Fibroblast of lung (primary cell): Measurements from ENCODE around the gene RABAC1. TPM values are rescaled to one million over a fixed set of nuclear protein-coding genes. Genes with fewer than 3 reads are reported as not detected.

Experiments
- DNase-seq, 2 donors: peaks; one replicate each; pipeline versions ENCODE4 v3.0.0 to v3.0.0-alpha.2; 2010; ENCODE audit warnings: low read depth in 2 of 2
- H2AFZ ChIP-seq: 2 replicates; pipeline ENCODE4 v1.5.1; 2012; ENCODE audit warnings: low read length, control low read depth, inconsistent platforms
- H3K27ac ChIP-seq: 2 replicates; pipeline ENCODE4 v1.5.1; 2011; ENCODE audit warnings: low read length, control low read depth; ENCODE audit not compliant: insufficient read depth
- H3K27me3 ChIP-seq: 2 replicates; pipeline ENCODE4 v1.5.1; 2011; ENCODE audit warnings: mild to moderate bottlenecking, low read length; ENCODE audit not compliant: control insufficient read depth, insufficient read depth
- H3K36me3 ChIP-seq: 2 replicates; pipeline ENCODE4 v1.5.1; 2011; ENCODE audit warnings: low read length; ENCODE audit not compliant: control insufficient read depth, insufficient read depth
- H3K4me1 ChIP-seq: 2 replicates; pipeline ENCODE4 v1.5.1; 2011; ENCODE audit warnings: low read length; ENCODE audit not compliant: control insufficient read depth, insufficient read depth; ENCODE audit errors: extremely low read depth
- H3K4me2 ChIP-seq: 2 replicates; pipeline ENCODE4 v1.5.1; 2011; ENCODE audit warnings: low read length, control low read depth; ENCODE audit not compliant: insufficient read depth; ENCODE audit errors: extremely low read depth
- H3K4me3 ChIP-seq, 4 experiments: fragments of 200-600 bp in 1 of 4; sonication (generic) in 1 of 4; replicated peaks in 1 of 4; 2 replicates each; pipeline ENCODE4 v1.5.1; 2011 to 2016; ENCODE audit warnings: low read length in 4 of 4, low read depth in 3 of 4, mild to moderate bottlenecking in 3 of 4, control low read depth in 2 of 4, inconsistent platforms in 1 of 4, mixed read lengths in 1 of 4; ENCODE audit not compliant: insufficient read depth in 1 of 4; ENCODE audit errors: control extremely low read depth in 1 of 4
- H3K79me2 ChIP-seq: 2 replicates; pipeline ENCODE4 v1.5.1; 2012; ENCODE audit warnings: mild to moderate bottlenecking, low read length, inconsistent platforms; ENCODE audit not compliant: control insufficient read depth, insufficient read depth
- H3K9ac ChIP-seq: 2 replicates; pipeline ENCODE4 v1.5.1; 2011; ENCODE audit warnings: mild to moderate bottlenecking, low read length, control low read depth; ENCODE audit not compliant: insufficient read depth
- H3K9me3 ChIP-seq: 2 replicates; pipeline ENCODE4 v1.5.1; 2012; ENCODE audit warnings: low read depth, low read length; ENCODE audit not compliant: control insufficient read depth, insufficient read depth
- H4K20me1 ChIP-seq: 2 replicates; pipeline ENCODE4 v1.5.1; 2011; ENCODE audit warnings: low read length; ENCODE audit not compliant: control insufficient read depth, insufficient read depth; ENCODE audit errors: extremely low read depth
- CTCF ChIP-seq, 2 donors: IDR thresholded peaks in 1 of 2; conservative IDR thresholded peaks in 1 of 2; 1 replicate in 1 of 2; 2 replicates in 1 of 2; pipeline ENCODE4 v1.5.1; 2011 to 2012; ENCODE audit warnings: low read length in 2 of 2, control low read depth in 1 of 2, inconsistent platforms in 1 of 2, low read depth in 1 of 2, mild to moderate bottlenecking in 1 of 2
- EZH2 ChIP-seq: IDR thresholded peaks from 2 replicates; pipeline ENCODE4 v1.5.1; 2012; ENCODE audit warnings: low read length, control low read depth, mild to moderate bottlenecking; ENCODE audit errors: missing control alignments
- polyA plus RNA-seq, 2 donors: library from polyadenylated mRNA; depleted of rRNA in 1 of 2; stranded (reverse) in 1 of 2; unstranded in 1 of 2; fragments of >200 nt; gene quantifications; 2 replicates each; pipeline ENCODE4 v1.2.1, GENCODE V29; 2011 to 2012; ENCODE audit warnings: missing spikeins in 1 of 2
- total RNA-seq: library from RNA; depleted of rRNA; stranded (reverse); fragments of >200 nt; gene quantifications from 2 replicates; pipeline ENCODE4 v1.2.1, GENCODE V29; 2014

RABAC1 gene
- total and polyA plus RNA-seq, 2 donors (not counting 1 experiment from before 2014, with no cell fraction given), result 163 to 193 TPM

- H3K4me3 ChIP-seq, result no peak overlapping the region
- H3K79me2 ChIP-seq, result no peaks in the 10 kb centered on the region
- H4K20me1 ChIP-seq, result no peaks in the 10 kb centered on the region
- H3K4me1 ChIP-seq, result no peaks in the 10 kb centered on the region
- no peaks in the 10 kb centered on the region for H3K9me3 ChIP-seq
- no peak for DNase-seq
- TF ChIP-seq EZH2 (no peak), CTCF (conservative IDR thresholded peaks at IDR 0.05 in 1 of 2, IDR thresholded peaks at IDR 0.05 in 1 of 2; ENCODE audit: low read depth in 1 of 2, low read length in 2 of 2) (no peak)
- H3K36me3 ChIP-seq, result no peaks in the 10 kb centered on the region
- no peak overlapping the region for H3K4me2 ChIP-seq
- no peak overlapping the region for H3K9ac ChIP-seq
- no peaks in the 10 kb centered on the region for H3K27me3 ChIP-seq
- H3K27ac ChIP-seq, result no peak overlapping the region
- no peak overlapping the region for H2AFZ ChIP-seq
These were observed 22.6 kb upstream of the RABAC1 start for GRCh38 chr19:41981724-41982123.

GRCh38 chr19:41978470-41978869 lies 19.3 kb upstream of the RABAC1 start:
- H3K4me2 ChIP-seq, result no peak overlapping the region
- no peaks in the 10 kb centered on the region for H3K79me2 ChIP-seq
- H3K27me3 ChIP-seq, result no peaks in the 10 kb centered on the region
- H3K9me3 ChIP-seq, result no peaks in the 10 kb centered on the region
- no peak overlapping the region for H3K9ac ChIP-seq
- H3K4me3 ChIP-seq, result no peak overlapping the region
- no peaks in the 10 kb centered on the region for H4K20me1 ChIP-seq
- no peak for DNase-seq
- no peaks in the 10 kb centered on the region for H3K36me3 ChIP-seq
- TF ChIP-seq CTCF (conservative IDR thresholded peaks at IDR 0.05 in 1 of 2, IDR thresholded peaks at IDR 0.05 in 1 of 2; ENCODE audit: low read depth in 1 of 2, low read length in 2 of 2), result no peak
- TF ChIP-seq EZH2, result no peak
- H2AFZ ChIP-seq, result no peak overlapping the region
- no peaks in the 10 kb centered on the region for H3K4me1 ChIP-seq
- H3K27ac ChIP-seq, result no peak overlapping the region

GRCh38 chr19:41977916-41978315 lies 18.8 kb upstream of the RABAC1 start:
- no peak for TF ChIP-seq CTCF (conservative IDR thresholded peaks at IDR 0.05 in 1 of 2, IDR thresholded peaks at IDR 0.05 in 1 of 2; ENCODE audit: low read depth in 1 of 2, low read length in 2 of 2)
- no peak for TF ChIP-seq EZH2
- no peak overlapping the region for H2AFZ ChIP-seq
- DNase-seq, result no peak
- H3K4me1 ChIP-seq, result no peaks in the 10 kb centered on the region
- H3K9me3 ChIP-seq, result no peaks in the 10 kb centered on the region
- no peak overlapping the region for H3K4me3 ChIP-seq
- no peaks in the 10 kb centered on the region for H3K36me3 ChIP-seq
- no peaks in the 10 kb centered on the region for H3K27me3 ChIP-seq
- no peaks in the 10 kb centered on the region for H4K20me1 ChIP-seq
- H3K4me2 ChIP-seq, result no peak overlapping the region
- H3K27ac ChIP-seq, result no peak overlapping the region
- no peaks in the 10 kb centered on the region for H3K79me2 ChIP-seq
- H3K9ac ChIP-seq, result no peak overlapping the region
